Measurements from ENCODE around the gene PLPP4.

DNA sequence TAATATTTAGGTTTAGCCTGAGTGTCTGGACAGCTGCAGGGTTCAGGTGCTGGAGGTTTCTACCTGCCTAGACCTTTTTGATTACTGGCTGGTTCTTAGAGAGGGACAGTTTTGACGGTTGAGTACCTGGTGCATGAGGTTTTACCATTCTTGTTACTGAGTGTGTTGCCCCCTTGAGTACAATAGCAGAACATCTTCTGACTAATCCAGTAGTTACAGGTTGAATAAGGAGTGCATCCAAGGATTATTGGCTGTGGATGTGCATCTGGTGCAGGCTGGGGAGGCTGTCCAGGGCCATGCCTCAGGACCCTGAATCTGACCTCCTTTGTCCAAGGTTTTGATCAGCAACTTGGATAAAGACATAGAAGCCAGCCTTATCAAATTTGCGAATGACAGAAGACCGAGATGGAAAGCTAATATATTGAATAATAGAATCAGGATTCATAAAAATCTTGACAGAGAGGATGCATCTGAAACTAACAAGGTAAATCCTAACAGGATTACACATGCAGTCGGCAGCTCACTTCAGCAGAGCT lies 23.1 kb downstream of the PLPP4 start:
- TF ChIP-seq POLR2AphosphoS5 (IDR thresholded peaks at IDR 0.05; ENCODE audit: insufficient read depth in 1 of 2, low read depth in 1 of 2) (no peak), POLR2A (IDR thresholded peaks at IDR 0.05) (no peak)
- TF ChIP-seq, protein P1, sequence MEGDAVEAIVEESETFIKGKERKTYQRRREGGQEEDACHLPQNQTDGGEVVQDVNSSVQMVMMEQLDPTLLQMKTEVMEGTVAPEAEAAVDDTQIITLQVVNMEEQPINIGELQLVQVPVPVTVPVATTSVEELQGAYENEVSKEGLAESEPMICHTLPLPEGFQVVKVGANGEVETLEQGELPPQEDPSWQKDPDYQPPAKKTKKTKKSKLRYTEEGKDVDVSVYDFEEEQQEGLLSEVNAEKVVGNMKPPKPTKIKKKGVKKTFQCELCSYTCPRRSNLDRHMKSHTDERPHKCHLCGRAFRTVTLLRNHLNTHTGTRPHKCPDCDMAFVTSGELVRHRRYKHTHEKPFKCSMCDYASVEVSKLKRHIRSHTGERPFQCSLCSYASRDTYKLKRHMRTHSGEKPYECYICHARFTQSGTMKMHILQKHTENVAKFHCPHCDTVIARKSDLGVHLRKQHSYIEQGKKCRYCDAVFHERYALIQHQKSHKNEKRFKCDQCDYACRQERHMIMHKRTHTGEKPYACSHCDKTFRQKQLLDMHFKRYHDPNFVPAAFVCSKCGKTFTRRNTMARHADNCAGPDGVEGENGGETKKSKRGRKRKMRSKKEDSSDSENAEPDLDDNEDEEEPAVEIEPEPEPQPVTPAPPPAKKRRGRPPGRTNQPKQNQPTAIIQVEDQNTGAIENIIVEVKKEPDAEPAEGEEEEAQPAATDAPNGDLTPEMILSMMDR (IDR thresholded peaks at IDR 0.05): no peak
